Measurements from ENCODE around the gene NEO1. TPM values are rescaled to one million over a fixed set of nuclear protein-coding genes. Genes with fewer than 3 reads are reported as not detected.
"Not testable (repeated sequence)": the region's sequence is repeated elsewhere in the genome, so short reads cannot be mapped to it uniquely, and the experiment has no call there.

NEO1 gene
- total RNA-seq, 1 donor from 2014 or later = 13.4 TPM

- no peak for ATAC-seq
- intact Hi-C loops (cut with DNase I) = no loop called here
Measured at GRCh38 chr15:73127302-73127936, 75.2 kb downstream of the NEO1 start.

GRCh38 chr15:73130830-73131229 lies 78.6 kb downstream of the NEO1 start:
- no peak for ATAC-seq
- intact Hi-C loops (cut with DNase I) = no loop called here
- no peak for DNase-seq (ENCODE audit: missing footprints)

More at GRCh38 chr15:73127302-73127936, 75.2 kb downstream of the NEO1 start:
- DNase-seq (ENCODE audit: missing footprints) = no peak

- ATAC-seq (no peak), DNase-seq (ENCODE audit: missing footprints) (no peak)
- intact Hi-C loops (cut with DNase I) = no loop called here
Measured at GRCh38 chr15:73134196-73134595, 81.9 kb downstream of the NEO1 start.

- ATAC-seq = no peak
- no peak for DNase-seq (ENCODE audit: missing footprints)
- intact Hi-C loops (cut with DNase I) = no loop called here
Measured at GRCh38 chr15:73139041-73139743, 86.9 kb downstream of the NEO1 start.

GRCh38 chr15:73139744-73140553 lies 87.7 kb downstream of the NEO1 start:
- intact Hi-C loops (cut with DNase I) = no loop called here
- DNase-seq (ENCODE audit: missing footprints) (no peak), ATAC-seq (no peak)

GRCh38 chr15:73141216-73141900 lies 89.1 kb downstream of the NEO1 start:
- DNase-seq (ENCODE audit: missing footprints) (no peak), ATAC-seq (no peak)
- intact Hi-C loops (cut with DNase I) = no loop called here

GRCh38 chr15:73142802-73143762 lies 90.8 kb downstream of the NEO1 start:
- intact Hi-C loops (cut with DNase I) = no loop called here
- DNase-seq (ENCODE audit: missing footprints) (no peak), ATAC-seq (no peak)

GRCh38 chr15:73143763-73144155 lies 91.5 kb downstream of the NEO1 start:
- intact Hi-C loops (cut with DNase I) = no loop called here
- DNase-seq (ENCODE audit: missing footprints) = no peak
- no peak for ATAC-seq

- intact Hi-C loops (cut with DNase I) = no loop called here
- DNase-seq (ENCODE audit: missing footprints) = no peak
Measured at GRCh38 chr15:73146419-73146818, 94.2 kb downstream of the NEO1 start.

GRCh38 chr15:73150831-73151230 lies 98.6 kb downstream of the NEO1 start:
- DNase-seq (ENCODE audit: missing footprints) (no peak), ATAC-seq (no peak)
- intact Hi-C loops (cut with DNase I) = no loop called here

More at GRCh38 chr15:73146419-73146818, 94.2 kb downstream of the NEO1 start:
- ATAC-seq = no peak

GRCh38 chr15:73153024-73153423 lies 100.8 kb downstream of the NEO1 start:
- intact Hi-C loops (cut with DNase I) = no loop called here
- no peak for DNase-seq (ENCODE audit: missing footprints)
- ATAC-seq = no peak

GRCh38 chr15:73153447-73153846 lies 101.2 kb downstream of the NEO1 start:
- no peak for ATAC-seq
- no peak for DNase-seq (ENCODE audit: missing footprints)
- intact Hi-C loops (cut with DNase I) = no loop called here

GRCh38 chr15:73156431-73157191 lies 104.3 kb downstream of the NEO1 start:
- no peak for ATAC-seq
- no peak for DNase-seq (ENCODE audit: missing footprints)
- intact Hi-C loops (cut with DNase I) = no loop called here

GRCh38 chr15:73161546-73161945 lies 109.3 kb downstream of the NEO1 start:
- no peak for ATAC-seq
- no peak for DNase-seq (ENCODE audit: missing footprints)
- intact Hi-C loops (cut with DNase I) = no loop called here

- intact Hi-C loops (cut with DNase I) = no loop called here
- no peak for DNase-seq (ENCODE audit: missing footprints)
- no peak for ATAC-seq
Measured at GRCh38 chr15:73165435-73165834, 113.2 kb downstream of the NEO1 start.

- intact Hi-C loops (cut with DNase I) = no loop called here
- no peak for DNase-seq (ENCODE audit: missing footprints)
- ATAC-seq = no peak
Measured at GRCh38 chr15:73165844-73166243, 113.6 kb downstream of the NEO1 start.

GRCh38 chr15:73166711-73167110 lies 114.4 kb downstream of the NEO1 start:
- intact Hi-C loops (cut with DNase I); DNase-seq (ENCODE audit: missing footprints); ATAC-seq: not testable (repeated sequence)
